A673 (cell line): Measurements from ENCODE around the gene BTNL8. TPM values are rescaled to one million over a fixed set of nuclear protein-coding genes. Genes with fewer than 3 reads are reported as not detected.

Experiments
- BruUV-seq: library from RNA; stranded (reverse); fragments of 400-500 nt; replicated peaks from 2 replicates; lab custom pipeline; 2021; lab: Mats Ljungman, UMichigan
- CTCF ChIA-PET: fragments of 300-600 bp; sonication (Branson Sonifier 250); formaldehyde crosslinking; loops from one replicate; lab custom pipeline; 2022; ENCODE audit warnings: antibody characterized with exemption; lab: Charles Lee
- POLR2A ChIA-PET: fragments of 300-600 bp; sonication (Branson Sonifier 250); formaldehyde crosslinking; loops from one replicate; lab custom pipeline; 2022; ENCODE audit warnings: antibody characterized with exemption; ENCODE audit not compliant: low non-redundant PET; lab: Charles Lee
- DNase-seq: peaks from one replicate; pipeline ENCODE4 v3.0.0-alpha.2; 2015; ENCODE audit warnings: low spot score
- H3K27ac ChIP-seq: fragments of 200-600 bp; sonication (generic); 2 replicates; pipeline ENCODE4 v1.5.1; 2016; ENCODE audit warnings: mixed run types, low read depth, mild to moderate bottlenecking, mixed read lengths, antibody characterized with exemption, low read length; ENCODE audit not compliant: poor library complexity, severe bottlenecking
- H3K27me3 ChIP-seq: fragments of 200-600 bp; sonication (generic); replicated peaks from 2 replicates; pipeline ENCODE4 v1.6.1; 2017; ENCODE audit warnings: mixed run types, low read depth, mild to moderate bottlenecking, mixed read lengths, antibody characterized with exemption, low read length; ENCODE audit not compliant: insufficient read depth, poor library complexity
- H3K36me3 ChIP-seq: fragments of 200-600 bp; sonication (generic); 2 replicates; pipeline ENCODE4 v1.6.1; 2016; ENCODE audit warnings: mixed run types, mild to moderate bottlenecking, mixed read lengths, antibody characterized with exemption, low read length; ENCODE audit not compliant: insufficient read depth, poor library complexity, severe bottlenecking
- H3K4me1 ChIP-seq: fragments of 200-600 bp; sonication (generic); 2 replicates; pipeline ENCODE4 v1.6.1; 2017; ENCODE audit warnings: mixed run types, mild to moderate bottlenecking, mixed read lengths, antibody characterized with exemption, low read length; ENCODE audit not compliant: insufficient read depth, poor library complexity, severe bottlenecking
- H3K4me3 ChIP-seq: fragments of 200-600 bp; sonication (generic); 2 replicates; pipeline ENCODE4 v1.5.1; 2016; ENCODE audit warnings: low read depth, mixed run types, mild to moderate bottlenecking, mixed read lengths, low read length; ENCODE audit not compliant: poor library complexity, severe bottlenecking
- H3K9me3 ChIP-seq: fragments of 200-600 bp; sonication (generic); 2 replicates; pipeline ENCODE4 v1.6.1; 2016; ENCODE audit warnings: mixed run types, low read depth, mild to moderate bottlenecking, mixed read lengths, antibody characterized with exemption, low read length; ENCODE audit not compliant: poor library complexity, severe bottlenecking
- EZH2 ChIP-seq: fragments of 200-600 bp; sonication (generic); IDR thresholded peaks from 2 replicates; pipeline ENCODE4 v1.6.1; 2017; ENCODE audit warnings: borderline replicate concordance, low read depth, mild to moderate bottlenecking, mixed read lengths, antibody characterized with exemption, low read length; ENCODE audit not compliant: poor library complexity, severe bottlenecking
- intact Hi-C: fragments of 100-400 bp; cut with micrococcal nuclease; formaldehyde crosslinking; loops from one replicate; pipeline ENCODE4 v1.10.0; 2022; ENCODE audit not compliant: unreplicated experiment
- total RNA-seq: library from RNA; stranded (reverse); gene quantifications from 2 replicates; pipeline ENCODE4 v1.2.3, GENCODE V29; 2021
- TF ChIP-seq, protein P1 (sequence below): fragments of 300-800, 200-600 bp; sonication (generic); conservative IDR thresholded peaks from 2 replicates; pipeline ENCODE4 v1.5.1; 2017; ENCODE audit warnings: low read depth, mild to moderate bottlenecking, antibody characterized with exemption, low read length, moderate library complexity, mixed read lengths

BTNL8 gene
- total RNA-seq, 1 experiment from 2014 or later: not detected

GRCh38 chr5:180862645-180863044, 36.3 kb upstream of the BTNL8 start:
- ChIA-PET POLR2A (no interaction called here), CTCF (no interaction called here)
- H3K4me3 ChIP-seq: no peak overlapping the region
- BruUV-seq: no TSS peak
- no peaks in the 10 kb centered on the region for H3K9me3 ChIP-seq
- no peaks in the 10 kb centered on the region for H3K27me3 ChIP-seq
- peaks cover 14% of the 10 kb centered on the region for H3K36me3 ChIP-seq
- no peak for DNase-seq
- intact Hi-C loops: loop anchor here (10.0 kb wide), 1 partner anchor 292 kb away; no protein-coding TSS in a partner anchor
- no peak overlapping the region for H3K27ac ChIP-seq
- H3K4me1 ChIP-seq: peaks cover 5% of the 10 kb centered on the region
- TF ChIP-seq EZH2: no peak
- TF ChIP-seq, protein P1, sequence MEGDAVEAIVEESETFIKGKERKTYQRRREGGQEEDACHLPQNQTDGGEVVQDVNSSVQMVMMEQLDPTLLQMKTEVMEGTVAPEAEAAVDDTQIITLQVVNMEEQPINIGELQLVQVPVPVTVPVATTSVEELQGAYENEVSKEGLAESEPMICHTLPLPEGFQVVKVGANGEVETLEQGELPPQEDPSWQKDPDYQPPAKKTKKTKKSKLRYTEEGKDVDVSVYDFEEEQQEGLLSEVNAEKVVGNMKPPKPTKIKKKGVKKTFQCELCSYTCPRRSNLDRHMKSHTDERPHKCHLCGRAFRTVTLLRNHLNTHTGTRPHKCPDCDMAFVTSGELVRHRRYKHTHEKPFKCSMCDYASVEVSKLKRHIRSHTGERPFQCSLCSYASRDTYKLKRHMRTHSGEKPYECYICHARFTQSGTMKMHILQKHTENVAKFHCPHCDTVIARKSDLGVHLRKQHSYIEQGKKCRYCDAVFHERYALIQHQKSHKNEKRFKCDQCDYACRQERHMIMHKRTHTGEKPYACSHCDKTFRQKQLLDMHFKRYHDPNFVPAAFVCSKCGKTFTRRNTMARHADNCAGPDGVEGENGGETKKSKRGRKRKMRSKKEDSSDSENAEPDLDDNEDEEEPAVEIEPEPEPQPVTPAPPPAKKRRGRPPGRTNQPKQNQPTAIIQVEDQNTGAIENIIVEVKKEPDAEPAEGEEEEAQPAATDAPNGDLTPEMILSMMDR: no peak

DNA sequence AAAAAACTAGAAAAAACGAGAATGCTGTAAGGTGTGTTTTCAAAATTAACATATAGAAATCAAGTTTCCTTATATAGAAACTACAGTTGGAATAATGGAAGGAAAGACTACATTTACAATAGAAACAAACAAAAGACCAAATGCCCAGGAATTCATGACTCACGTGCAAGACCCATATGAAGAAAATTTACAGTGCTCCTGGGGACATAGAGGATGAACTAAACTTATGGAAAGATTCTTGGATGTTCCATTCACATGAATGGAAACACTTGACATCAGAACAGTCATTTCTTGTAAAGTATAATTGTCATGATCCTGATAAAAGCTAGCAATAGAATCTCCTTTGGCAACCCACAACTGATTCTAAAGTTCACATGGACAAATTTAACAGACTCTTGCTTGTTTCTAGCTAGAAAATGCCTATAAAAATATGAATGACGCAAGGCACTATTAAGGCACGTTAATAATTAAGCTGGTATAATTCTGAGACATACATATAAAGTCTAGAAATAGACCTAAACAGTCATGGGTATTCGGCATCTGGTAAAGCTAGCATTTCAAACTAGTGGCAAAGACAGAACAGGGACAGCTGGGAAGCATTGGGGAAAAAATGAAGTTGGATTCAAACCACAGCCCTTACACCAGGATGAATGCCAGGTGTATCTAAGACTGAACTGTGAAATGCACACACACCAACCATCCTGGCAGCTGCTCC, 32.8 kb upstream of the BTNL8 start:
- intact Hi-C loops: loop anchor here (10.0 kb wide), 1 partner anchor 289 kb away; no protein-coding TSS in a partner anchor
- CTCF ChIA-PET: no interaction called here

GRCh38 chr5:180866985-180867384, 32.0 kb upstream of the BTNL8 start:
- ChIA-PET POLR2A (no interaction called here), CTCF (no interaction called here)
- H3K36me3 ChIP-seq: no peaks in the 10 kb centered on the region
- no peak overlapping the region for H3K4me3 ChIP-seq
- no peak overlapping the region for H3K27ac ChIP-seq
- no peaks in the 10 kb centered on the region for H3K9me3 ChIP-seq
- intact Hi-C loops: loop anchor here (10.0 kb wide), 1 partner anchor 288 kb away; no protein-coding TSS in a partner anchor
- H3K4me1 ChIP-seq: peaks cover 2% of the 10 kb centered on the region
- no peak for TF ChIP-seq EZH2
- TF ChIP-seq, protein P1: no peak
- no TSS peak for BruUV-seq
- no peaks in the 10 kb centered on the region for H3K27me3 ChIP-seq
- DNase-seq: no peak

More for the DNA sequence above, 32.8 kb upstream of the BTNL8 start:
- POLR2A ChIA-PET: no interaction called here
- no peaks in the 10 kb centered on the region for H3K36me3 ChIP-seq
- no peak for DNase-seq
- H3K27me3 ChIP-seq: no peaks in the 10 kb centered on the region
- H3K27ac ChIP-seq: no peak overlapping the region
- no peaks in the 10 kb centered on the region for H3K9me3 ChIP-seq
- no peak for TF ChIP-seq EZH2
- TF ChIP-seq, protein P1: no peak
- no TSS peak for BruUV-seq
- peaks cover 5% of the 10 kb centered on the region for H3K4me1 ChIP-seq
- H3K4me3 ChIP-seq: no peak overlapping the region
